ENCODE data around the gene SLC16A6.
"Not testable (repeated sequence)": the region's sequence is repeated elsewhere in the genome, so short reads cannot be mapped to it uniquely, and the experiment has no call there.

- not testable (repeated sequence) for TF ChIP-seq CTCF (conservative IDR thresholded peaks at IDR 0.05); ZFX (IDR thresholded peaks at IDR 0.05)
Observed at GRCh38 chr17:68235336-68235791, 55.6 kb downstream of the SLC16A6 start.

All from C4-2B (cell line).